ACC112 (cell line): ENCODE data around the gene AOAH.

Experiments used
- H2AFZ ChIP-seq: fragments of 200-600 bp; sonication (generic); one replicate; pipeline ENCODE4 v1.6.0; 2017; ENCODE audit warnings: antibody characterized with exemption, low read length; ENCODE audit not compliant: unreplicated experiment
- H3K27ac ChIP-seq: fragments of 200-600 bp; sonication (generic); 2 replicates; pipeline ENCODE4 v1.5.1; 2014; ENCODE audit warnings: low read depth, mild to moderate bottlenecking, antibody characterized with exemption, low read length, moderate library complexity
- H3K27me3 ChIP-seq: fragments of 200-600 bp; sonication (generic); 2 replicates; pipeline ENCODE4 v1.6.1; 2014; ENCODE audit warnings: mild to moderate bottlenecking, antibody characterized with exemption, low read length, moderate library complexity, mixed read lengths; ENCODE audit not compliant: insufficient read depth
- H3K36me3 ChIP-seq: fragments of 200-600 bp; sonication (generic); 2 replicates; pipeline ENCODE4 v1.6.1; 2016; ENCODE audit warnings: mild to moderate bottlenecking, antibody characterized with exemption, low read length, moderate library complexity, mixed read lengths; ENCODE audit not compliant: insufficient read depth
- H3K4me1 ChIP-seq: fragments of 200-600 bp; sonication (generic); one replicate; pipeline ENCODE4 v1.6.1; 2016; ENCODE audit warnings: low read length, mixed read lengths; ENCODE audit not compliant: insufficient read depth, unreplicated experiment, control insufficient read depth
- H3K4me3 ChIP-seq: fragments of 200-600 bp; sonication (generic); 2 replicates; pipeline ENCODE4 v1.5.1; 2014; ENCODE audit warnings: mild to moderate bottlenecking, low read depth, low read length
- H3K79me2 ChIP-seq: fragments of 200-600 bp; sonication (generic); one replicate; pipeline ENCODE4 v1.6.0; 2016; ENCODE audit warnings: low read length; ENCODE audit not compliant: control insufficient read depth, unreplicated experiment, insufficient read depth

The AOAH gene

GRCh38 chr7:36526863-36527548, 197.3 kb downstream of the AOAH start:
- no peak overlapping the region for H3K27ac ChIP-seq
- H3K79me2 ChIP-seq, result no peaks in the 10 kb centered on the region
- no peak overlapping the region for H2AFZ ChIP-seq
- H3K36me3 ChIP-seq, result no peaks in the 10 kb centered on the region
- H3K27me3 ChIP-seq, result peaks cover 14% of the 10 kb centered on the region
- no peak overlapping the region for H3K4me3 ChIP-seq
- H3K4me1 ChIP-seq, result peaks cover 17% of the 10 kb centered on the region

- H3K27ac ChIP-seq, result no peak overlapping the region
- H3K4me1 ChIP-seq, result peaks cover 17% of the 10 kb centered on the region
Observed at GRCh38 chr7:36523371-36524101, 200.8 kb downstream of the AOAH start.

GRCh38 chr7:36522453-36523007, 201.8 kb downstream of the AOAH start:
- Histone ChIP-seq H3K36me3 (no peaks in the 10 kb centered on the region), H3K27me3 (peaks cover 30% of the 10 kb centered on the region), H3K27ac (no peak overlapping the region), H3K79me2 (no peaks in the 10 kb centered on the region), H3K4me3 (no peak overlapping the region), H2AFZ (no peak overlapping the region), H3K4me1 (peaks cover 13% of the 10 kb centered on the region)

More at GRCh38 chr7:36523371-36524101, 200.8 kb downstream of the AOAH start:
- Histone ChIP-seq H3K36me3 (no peaks in the 10 kb centered on the region), H3K79me2 (no peaks in the 10 kb centered on the region), H3K27me3 (peaks cover 30% of the 10 kb centered on the region), H2AFZ (no peak overlapping the region), H3K4me3 (no peak overlapping the region)

- no peaks in the 10 kb centered on the region for H3K79me2 ChIP-seq
- H3K36me3 ChIP-seq, result no peaks in the 10 kb centered on the region
- H2AFZ ChIP-seq, result no peak overlapping the region
- H3K4me1 ChIP-seq, result peaks cover 7% of the 10 kb centered on the region
- H3K27ac ChIP-seq, result no peak overlapping the region
- H3K27me3 ChIP-seq, result peaks cover 30% of the 10 kb centered on the region
- no peak overlapping the region for H3K4me3 ChIP-seq
Observed at GRCh38 chr7:36521911-36522310, 202.4 kb downstream of the AOAH start.

- no peaks in the 10 kb centered on the region for H3K36me3 ChIP-seq
- peaks cover 30% of the 10 kb centered on the region for H3K27me3 ChIP-seq
- no peak overlapping the region for H3K27ac ChIP-seq
- H3K79me2 ChIP-seq, result no peaks in the 10 kb centered on the region
- H3K4me3 ChIP-seq, result no peak overlapping the region
- no peak overlapping the region for H2AFZ ChIP-seq
- H3K4me1 ChIP-seq, result no peaks in the 10 kb centered on the region
Observed at GRCh38 chr7:36521133-36521532, 203.2 kb downstream of the AOAH start.

GRCh38 chr7:36515847-36516246, 208.4 kb downstream of the AOAH start:
- Histone ChIP-seq H2AFZ (no peak overlapping the region), H3K4me1 (no peaks in the 10 kb centered on the region), H3K27ac (no peak overlapping the region), H3K27me3 (peaks cover 5% of the 10 kb centered on the region), H3K36me3 (no peaks in the 10 kb centered on the region), H3K4me3 (no peak overlapping the region), H3K79me2 (no peaks in the 10 kb centered on the region)

GRCh38 chr7:36514289-36515243, 209.7 kb downstream of the AOAH start:
- Histone ChIP-seq H3K36me3 (no peaks in the 10 kb centered on the region), H3K79me2 (no peaks in the 10 kb centered on the region), H2AFZ (no peak overlapping the region), H3K4me1 (no peaks in the 10 kb centered on the region), H3K27me3 (peaks cover 4% of the 10 kb centered on the region; the same call in 1 of the 2 replicates), H3K27ac (no peak overlapping the region), H3K4me3 (no peak overlapping the region)

- Histone ChIP-seq H3K27me3 (peaks cover 4% of the 10 kb centered on the region; the same call in 1 of the 2 replicates), H3K79me2 (no peaks in the 10 kb centered on the region), H3K4me3 (no peak overlapping the region), H3K36me3 (no peaks in the 10 kb centered on the region), H2AFZ (no peak overlapping the region), H3K4me1 (no peaks in the 10 kb centered on the region), H3K27ac (no peak overlapping the region)
Observed at GRCh38 chr7:36513393-36513792, 210.9 kb downstream of the AOAH start.

GRCh38 chr7:36512616-36513015, 211.7 kb downstream of the AOAH start:
- Histone ChIP-seq H3K4me1 (no peaks in the 10 kb centered on the region), H3K27ac (no peak overlapping the region), H3K4me3 (no peak overlapping the region), H3K79me2 (no peaks in the 10 kb centered on the region), H3K27me3 (peaks cover 4% of the 10 kb centered on the region; the same call in 1 of the 2 replicates), H3K36me3 (no peaks in the 10 kb centered on the region), H2AFZ (no peak overlapping the region)

GRCh38 chr7:36509962-36510361, 214.3 kb downstream of the AOAH start:
- H2AFZ ChIP-seq, result no peak overlapping the region

More at GRCh38 chr7:36509962-36510361, 214.3 kb downstream of the AOAH start:
- Histone ChIP-seq H3K4me3 (no peak overlapping the region), H3K27me3 (peaks cover 4% of the 10 kb centered on the region; the same call in 1 of the 2 replicates), H3K36me3 (no peaks in the 10 kb centered on the region), H3K79me2 (no peaks in the 10 kb centered on the region), H3K4me1 (peaks cover 5% of the 10 kb centered on the region), H3K27ac (no peak overlapping the region)
